SKM-1 (cell line): ENCODE data around the gene CDHR2.
"Not testable (repeated sequence)": the region's sequence is repeated elsewhere in the genome, so short reads cannot be mapped to it uniquely, and the experiment has no call there.

Experiments
- DNase-seq: peaks from one replicate; lab custom pipeline; 2025; ENCODE audit not compliant: unreplicated experiment; lab: John Stamatoyannopoulos, UW

CDHR2 gene

GRCh38 chr5:176540476-176540899 lies 8.7 kb upstream of the CDHR2 start:
- no peak for DNase-seq

- DNase-seq: no peak
These were observed 8.2 kb upstream of the CDHR2 start for GRCh38 chr5:176540956-176541337.

GRCh38 chr5:176541338-176542134 lies 7.6 kb upstream of the CDHR2 start:
- DNase-seq: peak; percentile 64

- no peak for DNase-seq
These were observed 7.0 kb upstream of the CDHR2 start for GRCh38 chr5:176542135-176542595.

GRCh38 chr5:176542596-176543427 lies 6.3 kb upstream of the CDHR2 start:
- DNase-seq: no peak

GRCh38 chr5:176543428-176544182 lies 5.5 kb upstream of the CDHR2 start:
- DNase-seq: peak; percentile 64

GRCh38 chr5:176545388-176545736 lies 3.8 kb upstream of the CDHR2 start:
- no peak for DNase-seq

GRCh38 chr5:176545737-176546509 lies 3.2 kb upstream of the CDHR2 start:
- DNase-seq: no peak

GRCh38 chr5:176547802-176548201 lies 1.3 kb upstream of the CDHR2 start:
- DNase-seq: no peak

GRCh38 chr5:176549871-176550270 lies 729 bp downstream of the CDHR2 start:
- no peak for DNase-seq

- no peak for DNase-seq
These were observed 1.2 kb downstream of the CDHR2 start for GRCh38 chr5:176550275-176550831.

- not testable (repeated sequence) for DNase-seq
These were observed 1.8 kb downstream of the CDHR2 start for GRCh38 chr5:176550937-176551336.

- DNase-seq: no peak
These were observed 3.3 kb downstream of the CDHR2 start for GRCh38 chr5:176552332-176552869.

GRCh38 chr5:176553260-176554085 lies 4.3 kb downstream of the CDHR2 start:
- no peak for DNase-seq

- DNase-seq: no peak
These were observed 8.7 kb downstream of the CDHR2 start for GRCh38 chr5:176557846-176558245.

GRCh38 chr5:176559683-176560082 lies 10.5 kb downstream of the CDHR2 start:
- DNase-seq: no peak

- DNase-seq: no peak
These were observed 11.2 kb downstream of the CDHR2 start for GRCh38 chr5:176560364-176560763.

GRCh38 chr5:176561259-176561658 lies 12.1 kb downstream of the CDHR2 start:
- DNase-seq: no peak

GRCh38 chr5:176562189-176562588 lies 13.0 kb downstream of the CDHR2 start:
- DNase-seq: no peak
